Cardiac muscle cell (in vitro differentiated cells and primary cell): Measurements from ENCODE around the gene KIAA0825. TPM values are rescaled to one million over a fixed set of nuclear protein-coding genes. Genes with fewer than 3 reads are reported as not detected.

ENCODE experiments used
- DNase-seq, 2 donors: peaks; one replicate each; pipeline versions ENCODE4 v3.0.0 to v3.0.0-alpha.2; 2010 to 2017; ENCODE audit warnings: low read depth in 1 of 2, low spot score in 1 of 2
- H3K27ac ChIP-seq: fragments of 200-600 bp; sonication (generic); 2 replicates; pipeline ENCODE4 v1.5.1; 2016
- H3K27me3 ChIP-seq: fragments of 200-600 bp; sonication (generic); 2 replicates; pipeline ENCODE4 v1.6.0; 2016; ENCODE audit warnings: control low read depth
- H3K36me3 ChIP-seq: fragments of 200-600 bp; sonication (generic); 2 replicates; pipeline ENCODE4 v1.5.1; 2016; ENCODE audit warnings: control low read depth
- H3K4me1 ChIP-seq: fragments of 200-600 bp; sonication (generic); 2 replicates; pipeline ENCODE4 v1.8.1; 2017; ENCODE audit warnings: low read depth, mild to moderate bottlenecking, mixed run types
- H3K4me3 ChIP-seq: fragments of 200-600 bp; sonication (generic); 2 replicates; pipeline ENCODE4 v1.5.1; 2016; ENCODE audit warnings: mild to moderate bottlenecking
- H3K9me3 ChIP-seq: fragments of 200-600 bp; sonication (generic); 2 replicates; pipeline ENCODE4 v1.5.1; 2017; ENCODE audit warnings: low read depth, mild to moderate bottlenecking, control low read depth
- polyA plus RNA-seq: library from polyadenylated mRNA; unstranded; fragments of >200 nt; fragmentation: Nextera tagmentation; extraction: Ambion mirVana; gene quantifications from 2 replicates; pipeline ENCODE4 v1.2.1, GENCODE V29; 2016
- total RNA-seq: library from RNA; depleted of rRNA; stranded (reverse); fragments of >200 nt; gene quantifications from 2 replicates; pipeline ENCODE4 v1.2.3, GENCODE V29; 2016
- TF ChIP-seq, protein P1 (sequence below): IDR thresholded peaks from 2 replicates; pipeline ENCODE4 v1.5.1; 2012; ENCODE audit warnings: low read depth, mild to moderate bottlenecking, low read length

Gene KIAA0825
- total and polyA plus RNA-seq, 2 experiments from 2014 or later: 1.5 to 2.1 TPM

DNA sequence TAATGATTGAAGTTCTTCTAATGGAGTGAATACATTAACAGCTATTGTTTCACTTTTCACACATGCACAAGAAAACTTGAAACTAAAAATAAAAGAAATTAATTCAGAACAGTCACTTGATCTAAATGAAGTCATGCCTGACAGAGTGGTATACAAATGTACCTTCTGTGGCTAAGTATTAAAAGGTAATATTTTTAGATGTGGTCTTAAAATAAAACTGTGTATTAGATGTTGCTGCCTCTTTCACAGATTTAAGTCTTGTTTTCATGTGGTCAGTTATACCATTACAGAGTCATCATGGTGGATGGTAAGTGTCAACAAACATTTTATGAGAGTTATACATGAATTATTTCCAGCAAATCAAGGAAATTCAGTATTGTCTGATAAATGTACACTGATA is 47.0 kb downstream of the KIAA0825 start:
- H3K36me3 ChIP-seq: no peaks in the 10 kb centered on the region
- TF ChIP-seq, protein P1, sequence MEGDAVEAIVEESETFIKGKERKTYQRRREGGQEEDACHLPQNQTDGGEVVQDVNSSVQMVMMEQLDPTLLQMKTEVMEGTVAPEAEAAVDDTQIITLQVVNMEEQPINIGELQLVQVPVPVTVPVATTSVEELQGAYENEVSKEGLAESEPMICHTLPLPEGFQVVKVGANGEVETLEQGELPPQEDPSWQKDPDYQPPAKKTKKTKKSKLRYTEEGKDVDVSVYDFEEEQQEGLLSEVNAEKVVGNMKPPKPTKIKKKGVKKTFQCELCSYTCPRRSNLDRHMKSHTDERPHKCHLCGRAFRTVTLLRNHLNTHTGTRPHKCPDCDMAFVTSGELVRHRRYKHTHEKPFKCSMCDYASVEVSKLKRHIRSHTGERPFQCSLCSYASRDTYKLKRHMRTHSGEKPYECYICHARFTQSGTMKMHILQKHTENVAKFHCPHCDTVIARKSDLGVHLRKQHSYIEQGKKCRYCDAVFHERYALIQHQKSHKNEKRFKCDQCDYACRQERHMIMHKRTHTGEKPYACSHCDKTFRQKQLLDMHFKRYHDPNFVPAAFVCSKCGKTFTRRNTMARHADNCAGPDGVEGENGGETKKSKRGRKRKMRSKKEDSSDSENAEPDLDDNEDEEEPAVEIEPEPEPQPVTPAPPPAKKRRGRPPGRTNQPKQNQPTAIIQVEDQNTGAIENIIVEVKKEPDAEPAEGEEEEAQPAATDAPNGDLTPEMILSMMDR: no peak
- no peaks in the 10 kb centered on the region for H3K27me3 ChIP-seq
- no peak overlapping the region for H3K4me3 ChIP-seq
- DNase-seq: no peak
- no peaks in the 10 kb centered on the region for H3K4me1 ChIP-seq
- H3K27ac ChIP-seq: no peak overlapping the region
- no peaks in the 10 kb centered on the region for H3K9me3 ChIP-seq

DNA sequence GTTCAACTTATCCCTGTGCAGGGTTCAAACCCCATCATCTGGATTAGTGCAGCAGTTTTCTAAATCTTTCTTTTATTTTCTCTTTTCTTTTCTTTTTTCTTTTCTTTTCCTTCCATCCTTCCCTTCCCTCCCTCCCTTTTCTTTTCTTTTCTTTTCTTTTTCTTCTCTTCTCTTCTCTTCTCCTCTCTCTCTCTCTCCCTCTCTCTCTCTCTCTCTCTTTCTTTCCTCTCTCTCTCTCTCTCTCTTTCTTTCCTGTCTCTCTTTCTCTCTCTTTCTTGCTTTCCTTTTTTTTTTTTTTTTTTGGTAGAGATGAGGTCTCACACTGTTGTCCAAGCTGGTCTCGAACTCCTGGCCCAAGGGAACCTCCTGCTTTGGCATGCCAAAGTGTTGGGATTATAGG is 53.6 kb downstream of the KIAA0825 start:
- TF ChIP-seq, protein P1: no peak

DNA sequence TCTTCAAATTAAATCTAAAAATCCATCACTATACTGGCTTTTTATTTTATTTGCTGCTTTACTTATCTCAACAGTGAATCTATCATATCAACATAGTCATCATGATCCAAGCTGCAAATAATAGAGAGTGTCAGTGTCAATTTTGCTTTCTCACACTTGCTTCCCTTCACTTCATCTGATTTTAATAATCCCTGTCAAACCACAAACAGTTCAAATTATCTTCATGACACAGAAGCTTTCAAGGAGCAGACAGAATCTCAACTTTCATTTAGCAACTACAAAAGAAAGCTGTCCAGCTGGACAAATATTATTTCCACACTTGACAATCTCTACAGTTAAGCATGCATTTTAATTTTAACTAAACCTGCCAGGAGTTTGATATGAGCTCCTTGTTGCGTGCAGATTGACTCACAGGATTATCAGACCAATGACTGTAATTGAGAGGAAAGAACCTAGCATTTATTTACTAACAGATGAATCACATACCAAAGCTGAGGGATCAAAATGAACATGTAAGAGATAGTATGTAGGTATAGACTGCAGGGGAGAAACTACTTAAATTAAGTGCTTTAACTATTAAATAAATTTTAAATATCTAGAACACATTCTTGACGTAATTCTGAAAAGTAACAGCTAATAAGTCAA is 56.0 kb downstream of the KIAA0825 start:
- H3K27ac ChIP-seq: no peak overlapping the region
- DNase-seq: no peak
- H3K36me3 ChIP-seq: no peaks in the 10 kb centered on the region
- TF ChIP-seq, protein P1: no peak
- no peaks in the 10 kb centered on the region for H3K4me1 ChIP-seq
- H3K4me3 ChIP-seq: no peak overlapping the region
- no peaks in the 10 kb centered on the region for H3K9me3 ChIP-seq
- no peaks in the 10 kb centered on the region for H3K27me3 ChIP-seq

More for the DNA sequence above, 53.6 kb downstream of the KIAA0825 start:
- Histone ChIP-seq H3K27ac (no peak overlapping the region), H3K4me3 (no peak overlapping the region), H3K27me3 (no peaks in the 10 kb centered on the region), H3K36me3 (no peaks in the 10 kb centered on the region), H3K9me3 (no peaks in the 10 kb centered on the region), H3K4me1 (no peaks in the 10 kb centered on the region)
- no peak for DNase-seq

DNA sequence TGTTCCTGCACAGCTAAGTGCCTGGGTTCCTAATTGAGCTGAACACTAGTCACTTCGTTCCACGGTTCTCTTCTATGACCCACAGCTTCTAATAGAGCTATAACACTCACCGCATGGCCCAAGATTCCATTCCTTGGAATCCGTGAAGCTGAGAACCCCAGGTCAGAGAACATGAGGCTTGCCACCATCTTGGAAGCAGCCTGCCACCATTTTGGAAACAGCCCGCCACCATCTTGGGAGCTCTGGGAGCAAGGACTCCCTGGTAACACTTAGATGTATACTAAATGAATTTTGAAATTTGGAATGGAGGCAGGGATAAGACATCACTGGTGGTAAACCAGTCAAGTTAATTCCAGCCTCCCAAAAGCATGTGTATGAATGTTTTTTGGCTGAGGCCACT is 60.4 kb downstream of the KIAA0825 start:
- H3K27ac ChIP-seq: no peak overlapping the region
- H3K36me3 ChIP-seq: no peaks in the 10 kb centered on the region
- H3K27me3 ChIP-seq: no peaks in the 10 kb centered on the region
- no peaks in the 10 kb centered on the region for H3K4me1 ChIP-seq
- no peaks in the 10 kb centered on the region for H3K9me3 ChIP-seq
- DNase-seq: no peak
- H3K4me3 ChIP-seq: no peak overlapping the region
- TF ChIP-seq, protein P1: no peak

DNA sequence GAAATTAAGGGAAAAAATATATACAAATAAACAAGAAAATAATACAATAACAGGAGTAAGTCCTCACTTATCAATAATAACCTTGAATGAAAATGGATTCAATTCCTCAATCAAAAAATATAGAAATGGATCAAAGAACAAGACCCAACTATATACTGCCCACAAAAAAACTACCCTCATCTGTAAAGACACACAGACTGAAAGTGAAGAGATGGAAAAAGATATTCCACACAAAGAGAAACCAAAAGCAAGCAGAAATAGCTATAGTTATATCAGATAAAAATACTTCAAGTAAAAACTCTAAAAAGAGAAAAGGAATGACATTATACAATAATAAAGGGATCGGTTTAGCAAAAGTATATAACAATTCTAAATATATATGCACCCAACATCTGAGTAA is 66.5 kb downstream of the KIAA0825 start:
- no peaks in the 10 kb centered on the region for H3K4me1 ChIP-seq
- H3K36me3 ChIP-seq: no peaks in the 10 kb centered on the region
- no peak for DNase-seq
- H3K27me3 ChIP-seq: no peaks in the 10 kb centered on the region
- no peaks in the 10 kb centered on the region for H3K9me3 ChIP-seq
- TF ChIP-seq, protein P1: no peak
- H3K27ac ChIP-seq: no peak overlapping the region
- no peak overlapping the region for H3K4me3 ChIP-seq
